ENCODE data around the gene ATP6V1A.

GRCh38 chr3:113812854-113813253 lies 66.0 kb downstream of the ATP6V1A start:
- TF ChIP-seq ZFP30 (CRISPR knock-in tag; IDR thresholded peaks at IDR 0.05) (no peak), ZC3H10 (CRISPR knock-in tag; IDR thresholded peaks at IDR 0.05) (no peak), ARNTL (CRISPR knock-in tag; IDR thresholded peaks at IDR 0.05; ENCODE audit: borderline replicate concordance, low read depth) (no peak), PPARA (CRISPR knock-in tag; IDR thresholded peaks at IDR 0.05; ENCODE audit: borderline replicate concordance) (no peak), TCF4 (CRISPR knock-in tag; IDR thresholded peaks at IDR 0.05; ENCODE audit: borderline replicate concordance) (no peak), RARB (CRISPR knock-in tag; IDR thresholded peaks at IDR 0.05) (no peak), PATZ1 (CRISPR knock-in tag; IDR thresholded peaks at IDR 0.05; ENCODE audit: borderline replicate concordance) (no peak), CREB5 (CRISPR knock-in tag; IDR thresholded peaks at IDR 0.05; ENCODE audit: low read depth) (no peak), ISL1 (CRISPR knock-in tag; IDR thresholded peaks at IDR 0.05) (no peak), SNAI2 (CRISPR knock-in tag; IDR thresholded peaks at IDR 0.05) (no peak), BACH2 (CRISPR knock-in tag; IDR thresholded peaks at IDR 0.05; ENCODE audit: borderline replicate concordance) (no peak), CSRNP3 (CRISPR knock-in tag; IDR thresholded peaks at IDR 0.05) (no peak)

All from SK-N-SH treated with all-trans-retinoic acid at 6 μM for 48 hours (cell line).